Activated CD8-positive, alpha-beta T cell treated with anti-CD3 and anti-CD28 coated beads for 36 hours (primary cell): Measurements from ENCODE around the gene MGAT5B. TPM values are rescaled to one million over a fixed set of nuclear protein-coding genes. Genes with fewer than 3 reads are reported as not detected.

Experiments used
- ATAC-seq: fragments of 200-7000 bp; cut with Tn5 transposase; one replicate; pipeline ENCODE4 v1.10.0; 2021; ENCODE audit warnings: mild to moderate bottlenecking, moderate library complexity
- CTCF ChIA-PET: fragments of 350-600 bp; sonication (Branson Sonifier 250); formaldehyde crosslinking; loops from one replicate; lab custom pipeline; 2021; ENCODE audit warnings: antibody characterized with exemption; lab: Charles Lee
- POLR2A ChIA-PET: fragments of 350-600 bp; sonication (Branson Sonifier 250); formaldehyde crosslinking; loops from one replicate; lab custom pipeline; 2021; ENCODE audit warnings: antibody characterized with exemption; lab: Charles Lee
- DNase-seq: peaks from one replicate; pipeline ENCODE4 v3.0.0-alpha.2; 2020
- H3K27ac Mint-ChIP-seq: one replicate; pipeline ENCODE4 v1.8.0; 2021; ENCODE audit warnings: mild to moderate bottlenecking, mixed read lengths
- H3K27me3 Mint-ChIP-seq: one replicate; pipeline ENCODE4 v1.8.0; 2021; ENCODE audit warnings: mixed read lengths
- H3K36me3 Mint-ChIP-seq: one replicate; pipeline ENCODE4 v1.8.0; 2021; ENCODE audit warnings: low read depth, mixed read lengths
- H3K4me1 Mint-ChIP-seq: one replicate; pipeline ENCODE4 v1.8.0; 2021; ENCODE audit warnings: low read depth, mixed read lengths
- H3K4me3 Mint-ChIP-seq: one replicate; pipeline ENCODE4 v1.8.0; 2021; ENCODE audit warnings: mild to moderate bottlenecking, moderate library complexity, mixed read lengths
- H3K9me3 Mint-ChIP-seq: one replicate; pipeline ENCODE4 v1.8.0; 2021; ENCODE audit warnings: mixed read lengths
- intact Hi-C: fragments of 100-400 bp; cut with micrococcal nuclease; formaldehyde crosslinking; loops from one replicate; pipeline ENCODE4 v1.10.0; 2022
- total RNA-seq, 2 experiments: library from RNA; stranded (reverse); gene quantifications; one replicate each; pipeline ENCODE4 v1.2.3, GENCODE V29; 2021
- TF ChIP-seq, protein P1 (sequence below): fragments of 200-600 bp; IDR thresholded peaks from one replicate; pipeline ENCODE4 v1.8.0; 2022; ENCODE audit warnings: antibody characterized with exemption, mild to moderate bottlenecking

Gene MGAT5B
- total RNA-seq, 2 experiments from 2014 or later: not detected

DNA sequence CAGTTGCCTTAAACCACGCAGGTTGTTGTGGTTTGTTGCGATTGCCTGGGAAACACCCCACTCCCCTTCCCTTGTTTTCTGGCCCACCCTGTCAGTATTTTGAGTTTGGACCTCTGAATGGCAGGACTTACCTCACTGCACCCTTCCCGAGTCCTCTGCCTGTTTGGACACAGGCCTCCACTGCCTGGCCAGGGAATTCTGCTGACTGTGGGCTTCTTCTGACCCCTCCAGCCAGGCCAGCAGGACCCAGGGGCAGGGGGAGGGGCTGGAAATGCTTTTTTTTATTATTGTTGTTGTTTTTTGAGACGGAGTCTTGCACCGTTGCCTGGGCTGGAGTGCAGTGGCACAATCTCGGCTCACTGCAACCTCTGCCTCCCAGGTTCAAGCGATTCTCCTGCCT, 4.2 kb upstream of the MGAT5B start:
- DNase-seq: no peak
- intact Hi-C loops: no loop called here
- Mint-ChIP-seq H3K27me3 (peaks cover 9% of the 10 kb centered on the region), H3K4me3 (no peak overlapping the region), H3K4me1 (peaks cover 5% of the 10 kb centered on the region), H3K9me3 (no peaks in the 10 kb centered on the region), H3K27ac (no peak overlapping the region), H3K36me3 (no peaks in the 10 kb centered on the region)
- ChIA-PET POLR2A (no interaction called here), CTCF (interaction anchor here (1.9 kb wide), 1 partner anchor 192 kb away, joined by 6 read pairs; no protein-coding TSS in a partner anchor)
- TF ChIP-seq, protein P1, sequence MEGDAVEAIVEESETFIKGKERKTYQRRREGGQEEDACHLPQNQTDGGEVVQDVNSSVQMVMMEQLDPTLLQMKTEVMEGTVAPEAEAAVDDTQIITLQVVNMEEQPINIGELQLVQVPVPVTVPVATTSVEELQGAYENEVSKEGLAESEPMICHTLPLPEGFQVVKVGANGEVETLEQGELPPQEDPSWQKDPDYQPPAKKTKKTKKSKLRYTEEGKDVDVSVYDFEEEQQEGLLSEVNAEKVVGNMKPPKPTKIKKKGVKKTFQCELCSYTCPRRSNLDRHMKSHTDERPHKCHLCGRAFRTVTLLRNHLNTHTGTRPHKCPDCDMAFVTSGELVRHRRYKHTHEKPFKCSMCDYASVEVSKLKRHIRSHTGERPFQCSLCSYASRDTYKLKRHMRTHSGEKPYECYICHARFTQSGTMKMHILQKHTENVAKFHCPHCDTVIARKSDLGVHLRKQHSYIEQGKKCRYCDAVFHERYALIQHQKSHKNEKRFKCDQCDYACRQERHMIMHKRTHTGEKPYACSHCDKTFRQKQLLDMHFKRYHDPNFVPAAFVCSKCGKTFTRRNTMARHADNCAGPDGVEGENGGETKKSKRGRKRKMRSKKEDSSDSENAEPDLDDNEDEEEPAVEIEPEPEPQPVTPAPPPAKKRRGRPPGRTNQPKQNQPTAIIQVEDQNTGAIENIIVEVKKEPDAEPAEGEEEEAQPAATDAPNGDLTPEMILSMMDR: no peak
- no peak for ATAC-seq

DNA sequence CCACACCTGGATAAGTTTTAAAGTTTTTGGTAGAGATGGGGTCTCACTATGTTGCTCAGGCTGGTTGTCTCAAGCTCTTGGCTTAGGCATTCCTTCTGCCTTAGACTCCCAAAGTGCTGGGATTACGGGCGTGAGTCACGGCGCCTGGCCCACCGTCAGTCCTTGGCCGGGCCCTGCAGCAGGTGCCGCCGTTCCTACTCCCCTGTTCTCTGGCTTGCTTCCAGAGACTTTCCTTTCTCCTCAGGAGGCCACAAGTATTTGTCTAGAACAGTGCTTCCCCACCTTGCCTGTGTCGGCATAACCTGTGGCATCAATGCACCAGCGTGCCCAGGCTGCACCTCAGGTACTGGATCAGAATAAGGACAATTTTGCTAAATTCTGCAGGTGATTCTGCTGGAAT, 3.0 kb upstream of the MGAT5B start:
- Mint-ChIP-seq H3K27me3 (peaks cover 11% of the 10 kb centered on the region), H3K4me3 (no peak overlapping the region), H3K4me1 (peaks cover 5% of the 10 kb centered on the region), H3K27ac (no peak overlapping the region), H3K9me3 (no peaks in the 10 kb centered on the region), H3K36me3 (no peaks in the 10 kb centered on the region)
- ATAC-seq (no peak), DNase-seq (no peak)
- TF ChIP-seq, protein P1: no peak
- intact Hi-C loops: loop anchor here (5.0 kb wide), 1 partner anchor 202 kb away; no protein-coding TSS in a partner anchor
- POLR2A ChIA-PET: no interaction called here
- CTCF ChIA-PET: no interaction called here

DNA sequence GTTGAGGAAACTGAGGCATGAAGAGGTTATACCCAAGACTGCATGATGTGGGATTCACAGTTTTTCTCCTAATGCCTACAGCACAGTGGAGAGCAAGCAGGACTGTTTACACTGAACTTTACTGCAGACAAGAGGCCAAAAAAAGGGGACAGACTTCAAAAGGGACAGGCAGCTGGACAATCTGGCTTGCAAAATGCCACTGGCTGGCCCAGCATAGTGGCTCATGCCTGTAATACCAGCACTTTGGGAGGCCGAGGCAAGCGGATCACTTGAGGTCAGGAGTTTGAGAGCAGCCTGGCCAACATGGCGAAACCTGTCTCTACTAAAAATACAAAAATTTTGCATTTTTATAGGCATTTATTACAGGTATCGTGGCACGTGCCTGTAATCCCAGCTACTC, 2.0 kb upstream of the MGAT5B start:
- Mint-ChIP-seq H3K27ac (no peak overlapping the region), H3K4me3 (no peak overlapping the region), H3K36me3 (no peaks in the 10 kb centered on the region), H3K27me3 (peaks cover 12% of the 10 kb centered on the region), H3K9me3 (no peaks in the 10 kb centered on the region), H3K4me1 (peaks cover 5% of the 10 kb centered on the region)
- intact Hi-C loops: loop anchor here (5.0 kb wide), 1 partner anchor 201 kb away; no protein-coding TSS in a partner anchor
- no peak for ATAC-seq
- DNase-seq: no peak
- ChIA-PET POLR2A (no interaction called here), CTCF (no interaction called here)
- TF ChIP-seq, protein P1: no peak

DNA sequence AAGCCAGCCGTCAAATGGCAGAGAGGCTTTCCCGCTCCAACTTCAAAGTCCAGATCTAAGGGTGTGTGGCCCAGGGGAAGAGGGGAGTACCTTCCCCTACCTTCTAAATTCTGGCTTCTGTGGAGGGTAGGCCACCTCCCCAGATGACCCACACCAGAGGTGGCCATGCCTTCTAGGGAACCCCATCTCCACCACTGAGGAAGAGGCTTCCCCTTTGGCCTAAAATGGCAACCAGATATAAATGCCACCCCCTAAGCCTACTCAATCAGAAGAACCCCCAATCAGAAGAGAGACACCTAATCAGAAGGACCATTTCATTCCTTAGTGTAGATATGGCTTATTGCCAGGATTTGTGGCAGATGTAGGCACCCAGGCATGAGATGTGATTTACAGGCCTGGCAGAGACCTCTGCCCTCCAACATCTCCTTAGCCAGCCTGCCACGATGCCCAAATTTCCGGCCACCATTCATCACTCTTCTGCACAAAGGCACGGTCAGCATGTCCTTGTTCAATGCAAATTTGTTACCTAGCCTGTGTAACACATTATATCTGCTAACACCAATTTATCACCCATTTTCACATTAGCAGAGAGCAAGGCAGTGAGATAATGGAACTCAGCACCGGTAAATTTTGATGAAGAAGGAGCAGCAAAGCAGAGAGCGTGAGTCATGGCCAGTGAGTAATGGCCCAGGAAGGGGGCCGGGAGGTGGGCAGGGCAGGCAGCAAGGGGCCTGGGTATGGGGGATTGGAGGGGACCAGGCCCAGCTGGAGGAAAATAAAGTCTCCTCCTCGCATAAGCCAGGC, 1.2 kb upstream of the MGAT5B start:
- ChIA-PET POLR2A (no interaction called here), CTCF (interaction anchor here (0.8 to 4.2 kb wide), 13 partner anchors 12 to 222 kb away, joined by 3 to 51 read pairs (median 6); no protein-coding TSS in a partner anchor)
- H3K9me3 Mint-ChIP-seq: no peaks in the 10 kb centered on the region
- peaks cover 12% of the 10 kb centered on the region for H3K27me3 Mint-ChIP-seq
- H3K4me3 Mint-ChIP-seq: no peak overlapping the region
- no peak overlapping the region for H3K27ac Mint-ChIP-seq
- TF ChIP-seq, protein P1: no peak
- intact Hi-C loops: loop anchor here (5.0 kb wide), 1 partner anchor 200 kb away; no protein-coding TSS in a partner anchor
- no peaks in the 10 kb centered on the region for H3K36me3 Mint-ChIP-seq
- no peak for DNase-seq
- peaks cover 5% of the 10 kb centered on the region for H3K4me1 Mint-ChIP-seq
- ATAC-seq: no peak

DNA sequence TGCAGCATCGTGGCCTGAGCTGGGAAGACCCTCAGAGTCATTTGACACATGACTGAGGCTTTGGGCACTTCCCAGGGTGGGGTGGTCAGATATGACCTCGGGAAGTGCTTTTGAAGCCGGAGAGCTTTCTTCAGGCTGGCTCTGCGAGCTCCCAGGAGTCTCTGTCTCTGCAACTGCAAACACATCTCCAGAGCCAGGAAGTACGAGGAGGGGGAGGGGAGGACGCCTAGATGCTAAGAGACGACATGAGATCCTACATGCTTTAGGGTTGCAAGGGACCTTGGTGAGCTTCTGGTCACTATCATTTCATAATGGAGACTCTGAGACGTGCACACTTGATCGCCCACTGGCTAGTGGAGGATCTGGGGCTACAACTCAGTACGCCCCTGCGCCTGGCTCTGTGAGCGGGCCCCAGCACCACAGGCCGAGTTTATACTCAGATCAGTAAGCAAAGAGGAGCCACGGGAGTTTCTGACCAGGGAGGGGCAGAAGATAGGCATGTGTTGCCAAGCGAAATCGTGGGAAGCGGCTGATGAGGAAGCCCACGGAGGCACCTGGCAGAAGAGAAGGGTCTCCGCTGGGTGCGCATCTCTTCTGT, 527 bp upstream of the MGAT5B start:
- no peak overlapping the region for H3K27ac Mint-ChIP-seq
- intact Hi-C loops: loop anchor here (5.0 kb wide), 1 partner anchor 200 kb away; no protein-coding TSS in a partner anchor
- H3K36me3 Mint-ChIP-seq: no peaks in the 10 kb centered on the region
- peak overlapping the region; percentile 45 for H3K4me3 Mint-ChIP-seq
- POLR2A ChIA-PET: interaction anchor here (0.6 to 0.9 kb wide), 2 partner anchors 60 to 141 kb away, joined by 3 to 4 read pairs; no protein-coding TSS in a partner anchor
- H3K4me1 Mint-ChIP-seq: peaks cover 8% of the 10 kb centered on the region
- TF ChIP-seq, protein P1: no peak
- no peaks in the 10 kb centered on the region for H3K9me3 Mint-ChIP-seq
- peaks cover 12% of the 10 kb centered on the region for H3K27me3 Mint-ChIP-seq
- DNase-seq (no peak), ATAC-seq (no peak)
- CTCF ChIA-PET: interaction anchor here (0.6 to 4.2 kb wide), 40 partner anchors 9 to 375 kb away, joined by 3 to 51 read pairs (median 3); no protein-coding TSS in a partner anchor
